Activated gamma-delta T cell treated with Interleukin-2 at 50 U/mL for 16 hours (primary cell): ENCODE measurements around the gene KCTD17.

ENCODE experiments used
- DNase-seq: peaks from one replicate; pipeline ENCODE4 v3.0.0-alpha.2; 2020

Gene KCTD17

GRCh38 chr22:37083914-37084313 lies 32.4 kb downstream of the KCTD17 start:
- DNase-seq: no peak

- no peak for DNase-seq
These were observed 32.8 kb downstream of the KCTD17 start for GRCh38 chr22:37084385-37084784.

GRCh38 chr22:37086184-37086583 lies 34.6 kb downstream of the KCTD17 start:
- no peak for DNase-seq

- DNase-seq: no peak
These were observed 36.6 kb downstream of the KCTD17 start for GRCh38 chr22:37088108-37088605.

GRCh38 chr22:37088750-37089408 lies 37.3 kb downstream of the KCTD17 start:
- no peak for DNase-seq

GRCh38 chr22:37089434-37089833 lies 37.9 kb downstream of the KCTD17 start:
- DNase-seq: no peak

- no peak for DNase-seq
These were observed 39.6 kb downstream of the KCTD17 start for GRCh38 chr22:37090920-37091695.

GRCh38 chr22:37091994-37092393 lies 40.5 kb downstream of the KCTD17 start:
- no peak for DNase-seq

GRCh38 chr22:37092997-37093396 lies 41.5 kb downstream of the KCTD17 start:
- DNase-seq: no peak

- DNase-seq: no peak
These were observed 42.7 kb downstream of the KCTD17 start for GRCh38 chr22:37094239-37094638.

GRCh38 chr22:37095113-37095512 lies 43.6 kb downstream of the KCTD17 start:
- DNase-seq: no peak

- DNase-seq: no peak
These were observed 45.8 kb downstream of the KCTD17 start for GRCh38 chr22:37097346-37097745.

GRCh38 chr22:37098976-37099591 lies 47.5 kb downstream of the KCTD17 start:
- no peak for DNase-seq

- DNase-seq: no peak
These were observed 49.1 kb downstream of the KCTD17 start for GRCh38 chr22:37100589-37101127.

- no peak for DNase-seq
These were observed 49.9 kb downstream of the KCTD17 start for GRCh38 chr22:37101311-37102066.

GRCh38 chr22:37103151-37103550 lies 51.6 kb downstream of the KCTD17 start:
- no peak for DNase-seq

- no peak for DNase-seq
These were observed 52.3 kb downstream of the KCTD17 start for GRCh38 chr22:37103656-37104452.

GRCh38 chr22:37105154-37105553 lies 53.6 kb downstream of the KCTD17 start:
- DNase-seq: no peak

GRCh38 chr22:37105990-37106389 lies 54.4 kb downstream of the KCTD17 start:
- no peak for DNase-seq

- no peak for DNase-seq
These were observed 56.5 kb downstream of the KCTD17 start for GRCh38 chr22:37107816-37108621.
